Endothelial cell of umbilical vein (primary cell): Measurements from ENCODE around the gene ACTA2. TPM values are rescaled to one million over a fixed set of nuclear protein-coding genes. Genes with fewer than 3 reads are reported as not detected.

ENCODE experiments used
- BruUV-seq: library from RNA; stranded (reverse); fragments of 400-500 nt; replicated peaks from 2 replicates; lab custom pipeline; 2021; lab: Mats Ljungman, UMichigan
- CTCF ChIA-PET: fragments of 300-600, 350-600 bp; sonication (Branson Sonifier 250); formaldehyde crosslinking; loops from one replicate; lab custom pipeline; 2021; ENCODE audit warnings: antibody characterized with exemption, inconsistent platforms; lab: Charles Lee
- POLR2A ChIA-PET: fragments of 300-600, 350-600 bp; sonication (Branson Sonifier 250); formaldehyde crosslinking; loops from one replicate; lab custom pipeline; 2021; ENCODE audit warnings: antibody characterized with exemption, inconsistent platforms; lab: Charles Lee
- DNase-seq: peaks from one replicate; pipeline ENCODE4 v3.0.0-alpha.2; 2011; ENCODE audit warnings: low read depth, low spot score
- FAIRE-seq: peaks from 2 replicates; lab custom pipeline; 2011; peaks lifted over from hg19 to GRCh38; lab: Jason Lieb, UNC
- H2AFZ ChIP-seq: 2 replicates; pipeline ENCODE4 v1.6.0; 2012; ENCODE audit warnings: low read depth, low read length, control low read depth, inconsistent platforms
- H3K27ac ChIP-seq: 2 replicates; pipeline ENCODE4 v1.5.1; 2011; ENCODE audit warnings: low read depth, mild to moderate bottlenecking, control low read depth, low read length, moderate library complexity; ENCODE audit not compliant: insufficient read depth
- H3K27me3 ChIP-seq, 2 experiments: 2 replicates each; pipeline versions ENCODE4 v1.6.0 to v1.6.1; 2011; ENCODE audit warnings: low read length in 2 of 2, mixed read lengths in 1 of 2; ENCODE audit not compliant: control insufficient read depth in 2 of 2, insufficient read depth in 2 of 2
- H3K36me3 ChIP-seq, 2 experiments: 2 replicates in 1 of 2; 3 replicates in 1 of 2; pipeline ENCODE4 v1.5.1; 2011; ENCODE audit warnings: low read length in 2 of 2, mild to moderate bottlenecking in 1 of 2, moderate library complexity in 1 of 2; ENCODE audit not compliant: control insufficient read depth in 2 of 2, insufficient read depth in 2 of 2; ENCODE audit errors: extremely low read depth in 1 of 2
- H3K4me1 ChIP-seq: 3 replicates; pipeline ENCODE4 v1.5.1; 2011; ENCODE audit warnings: mild to moderate bottlenecking, low read length; ENCODE audit not compliant: control insufficient read depth, insufficient read depth; ENCODE audit errors: extremely low read depth
- H3K4me2 ChIP-seq: 2 replicates; pipeline ENCODE4 v1.6.1; 2011; ENCODE audit warnings: low read length, control low read depth, mixed read lengths; ENCODE audit not compliant: insufficient read depth
- H3K4me3 ChIP-seq, 3 experiments: fragments of 200-600 bp in 1 of 3; sonication (generic), shearing (Covaris generic) in 1 of 3; replicated peaks in 1 of 3; 2 replicates each; pipeline ENCODE4 v1.5.1; 2011 to 2016; ENCODE audit warnings: control low read depth in 3 of 3, low read length in 3 of 3, mild to moderate bottlenecking in 2 of 3, inconsistent platforms in 1 of 3, low read depth in 1 of 3, moderate library complexity in 1 of 3; ENCODE audit not compliant: insufficient read depth in 1 of 3
- H3K79me2 ChIP-seq: 2 replicates; pipeline ENCODE4 v1.6.0; 2012; ENCODE audit warnings: low read length, inconsistent platforms; ENCODE audit not compliant: control insufficient read depth, insufficient read depth
- H3K9ac ChIP-seq: replicated peaks from 2 replicates; pipeline ENCODE3; 2011; ENCODE audit warnings: low read length, control low read depth; ENCODE audit not compliant: insufficient read depth; ENCODE audit errors: extremely low read depth
- H3K9me1 ChIP-seq: replicated peaks from 3 replicates; pipeline ENCODE4 v1.6.0; 2011; ENCODE audit warnings: mild to moderate bottlenecking, low read length; ENCODE audit not compliant: control insufficient read depth, insufficient read depth; ENCODE audit errors: extremely low read depth
- H3K9me3 ChIP-seq: replicated peaks from 2 replicates; pipeline ENCODE4 v1.5.1; 2012; ENCODE audit warnings: low read length, inconsistent platforms; ENCODE audit not compliant: control insufficient read depth, insufficient read depth
- H4K20me1 ChIP-seq: replicated peaks from 2 replicates; pipeline ENCODE3; 2011; ENCODE audit warnings: mild to moderate bottlenecking, low read length; ENCODE audit not compliant: control insufficient read depth, insufficient read depth; ENCODE audit errors: extremely low read depth
- EZH2 ChIP-seq: IDR thresholded peaks from 2 replicates; pipeline ENCODE4 v1.6.1; 2012; ENCODE audit warnings: borderline replicate concordance, low read depth, mild to moderate bottlenecking, moderate library complexity, low read length, inconsistent platforms; ENCODE audit not compliant: severe bottlenecking
- FOS ChIP-seq: IDR thresholded peaks from 2 replicates; pipeline ENCODE4 v1.6.1; 2011; ENCODE audit warnings: mild to moderate bottlenecking, low read length, moderate library complexity, borderline replicate concordance; ENCODE audit not compliant: insufficient read depth
- GATA2 ChIP-seq: IDR thresholded peaks from 2 replicates; pipeline ENCODE4 v1.7.0; 2011; ENCODE audit warnings: low read depth, mild to moderate bottlenecking, moderate library complexity, mixed read lengths, low read length; ENCODE audit not compliant: insufficient read length, insufficient read depth
- JUN ChIP-seq: IDR thresholded peaks from 2 replicates; pipeline ENCODE4 v1.6.1; 2011; ENCODE audit warnings: borderline replicate concordance, low read depth; ENCODE audit not compliant: insufficient read length, insufficient read depth
- MYC ChIP-seq: IDR thresholded peaks from one replicate; pipeline ENCODE4 v1.6.1; 2011; ENCODE audit warnings: mild to moderate bottlenecking, low read depth, low read length
- POLR2A ChIP-seq: IDR thresholded peaks from 2 replicates; pipeline ENCODE4 v1.6.1; 2012; ENCODE audit warnings: low read depth, mild to moderate bottlenecking, control low read depth, low read length
- POLR2AphosphoS5 ChIP-seq: IDR thresholded peaks from 2 replicates; pipeline ENCODE4 v1.6.1; 2012; ENCODE audit warnings: low read depth, mild to moderate bottlenecking, control low read depth, low read length, moderate library complexity; ENCODE audit not compliant: insufficient read depth
- dilution Hi-C: fragments of 300-500 bp; cut with MboI; formaldehyde crosslinking; loops from one replicate; pipeline ENCODE4 v1.15.0; 2019; ENCODE audit warnings: low sequenced_read_pairs; ENCODE audit not compliant: extremely low pct_ligation_motif_present
- intact Hi-C: fragments of 100-400 bp; cut with micrococcal nuclease; formaldehyde crosslinking; loops from one replicate; pipeline ENCODE4 v1.10.0; 2022
- polyA plus RNA-seq, 4 experiments: library from polyadenylated mRNA; depleted of rRNA in 3 of 4; stranded (reverse) in 3 of 4; unstranded in 1 of 4; fragments of >200 nt; gene quantifications; 2 replicates each; pipeline versions ENCODE4 v1.2.1 to v1.2.3, GENCODE V29; 2011 to 2012; ENCODE audit warnings: missing spikeins in 1 of 4
- total RNA-seq: library from RNA; stranded (reverse); gene quantifications from 2 replicates; pipeline ENCODE4 v1.2.3, GENCODE V29; 2021
- TF ChIP-seq, protein P1 (sequence below): IDR thresholded peaks from 2 replicates; pipeline ENCODE4 v1.6.1; 2011; ENCODE audit not compliant: insufficient read depth, insufficient read length
- TF ChIP-seq, protein P2 (sequence below), 2 donors: IDR thresholded peaks; 1 replicate in 1 of 2; 2 replicates in 1 of 2; pipeline ENCODE4 v1.5.1; 2011; ENCODE audit warnings: low read length in 2 of 2, mild to moderate bottlenecking in 2 of 2, moderate library complexity in 2 of 2, control low read depth in 1 of 2, inconsistent platforms in 1 of 2, low read depth in 1 of 2; ENCODE audit not compliant: insufficient read depth in 1 of 2; ENCODE audit errors: extremely low read depth in 1 of 2

The ACTA2 gene
- total and polyA plus RNA-seq, 2 donors (not counting 3 experiments of a cell fraction or from before 2014, with no cell fraction given) = 6.3 to 9.7 TPM

- Histone ChIP-seq H3K27me3 (peaks cover 6 to 12% of the 10 kb centered on the region in 2 experiments), H3K36me3 (no peaks in the 10 kb centered on the region), H3K4me1 (peaks cover 3% of the 10 kb centered on the region), H3K9ac (no peak overlapping the region), H3K4me2 (no peak overlapping the region), H3K4me3 (no peak overlapping the region), H2AFZ (no peak overlapping the region), H3K9me3 (no peaks in the 10 kb centered on the region), H3K79me2 (no peaks in the 10 kb centered on the region), H3K27ac (no peak overlapping the region), H3K9me1 (no peaks in the 10 kb centered on the region), H4K20me1 (no peaks in the 10 kb centered on the region)
- FAIRE-seq (no peak), DNase-seq (no peak)
- intact Hi-C loops (no loop called here), dilution Hi-C loops (loop anchor here (25.0 kb wide), 1 partner anchor 215 kb away; the partner anchor contains the start of gene CH25H)
- POLR2A ChIA-PET = no interaction called here
- CTCF ChIA-PET = interaction anchor here (1.2 to 4.0 kb wide), 3 partner anchors 10 to 221 kb away, joined by 4 to 14 read pairs (median 8); no protein-coding TSS in a partner anchor
- TF ChIP-seq, protein P1, sequence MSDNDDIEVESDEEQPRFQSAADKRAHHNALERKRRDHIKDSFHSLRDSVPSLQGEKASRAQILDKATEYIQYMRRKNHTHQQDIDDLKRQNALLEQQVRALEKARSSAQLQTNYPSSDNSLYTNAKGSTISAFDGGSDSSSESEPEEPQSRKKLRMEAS = no peak
- TF ChIP-seq JUN (no peak), POLR2A (no peak), POLR2AphosphoS5 (no peak), MYC (no peak), EZH2 (no peak), FOS (no peak), GATA2 (no peak)
- TF ChIP-seq, protein P2, sequence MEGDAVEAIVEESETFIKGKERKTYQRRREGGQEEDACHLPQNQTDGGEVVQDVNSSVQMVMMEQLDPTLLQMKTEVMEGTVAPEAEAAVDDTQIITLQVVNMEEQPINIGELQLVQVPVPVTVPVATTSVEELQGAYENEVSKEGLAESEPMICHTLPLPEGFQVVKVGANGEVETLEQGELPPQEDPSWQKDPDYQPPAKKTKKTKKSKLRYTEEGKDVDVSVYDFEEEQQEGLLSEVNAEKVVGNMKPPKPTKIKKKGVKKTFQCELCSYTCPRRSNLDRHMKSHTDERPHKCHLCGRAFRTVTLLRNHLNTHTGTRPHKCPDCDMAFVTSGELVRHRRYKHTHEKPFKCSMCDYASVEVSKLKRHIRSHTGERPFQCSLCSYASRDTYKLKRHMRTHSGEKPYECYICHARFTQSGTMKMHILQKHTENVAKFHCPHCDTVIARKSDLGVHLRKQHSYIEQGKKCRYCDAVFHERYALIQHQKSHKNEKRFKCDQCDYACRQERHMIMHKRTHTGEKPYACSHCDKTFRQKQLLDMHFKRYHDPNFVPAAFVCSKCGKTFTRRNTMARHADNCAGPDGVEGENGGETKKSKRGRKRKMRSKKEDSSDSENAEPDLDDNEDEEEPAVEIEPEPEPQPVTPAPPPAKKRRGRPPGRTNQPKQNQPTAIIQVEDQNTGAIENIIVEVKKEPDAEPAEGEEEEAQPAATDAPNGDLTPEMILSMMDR (IDR thresholded peaks at IDR 0.05; ENCODE audit: extremely low read depth in 1 of 2, insufficient read depth in 1 of 2, low read depth in 1 of 2, low read length in 2 of 2) = no peak
- no TSS peak for BruUV-seq
These were observed 44.4 kb upstream of the ACTA2 start for GRCh38 chr10:88996927-88997326.
